ENCODE measurements around the gene PTPRG.

GRCh38 chr3:61669668-61670299 lies 108.4 kb downstream of the PTPRG start:
- TF ChIP-seq CTCF (conservative IDR thresholded peaks at IDR 0.05; ENCODE audit: low read length) = no peak
- no peak for TF ChIP-seq EZH2phosphoT487 (IDR thresholded peaks at IDR 0.05; ENCODE audit: borderline replicate concordance)

All from Loucy (cell line).